Upper lobe of right lung (tissue), 1 donor: ENCODE results near the gene BPIFB1. TPM values are rescaled to one million over a fixed set of nuclear protein-coding genes. Genes with fewer than 3 reads are reported as not detected.

Experiments
- ATAC-seq: fragments of 200-7000 bp; cut with Tn5 transposase; one replicate; pipeline ENCODE4 v1.9.1; 2020; ENCODE audit warnings: mild to moderate bottlenecking, moderate library complexity
- DNase-seq: peaks from one replicate; pipeline ENCODE4 v3.0.0-alpha.2; 2020
- H3K27ac ChIP-seq: fragments of 200-600 bp; one replicate; pipeline ENCODE4 v1.8.0; 2022
- H3K27me3 ChIP-seq: fragments of 200-600 bp; one replicate; pipeline ENCODE4 v1.8.0; 2022; ENCODE audit warnings: mild to moderate bottlenecking
- H3K36me3 ChIP-seq: fragments of 200-600 bp; one replicate; pipeline ENCODE4 v1.8.0; 2022
- H3K4me1 ChIP-seq: fragments of 200-600 bp; one replicate; pipeline ENCODE4 v1.8.0; 2022
- H3K4me3 ChIP-seq: fragments of 200-600 bp; one replicate; pipeline ENCODE4 v1.8.0; 2022; ENCODE audit warnings: mild to moderate bottlenecking
- H3K9me3 ChIP-seq: fragments of 200-600 bp; one replicate; pipeline ENCODE4 v1.8.0; 2022
- CTCF ChIP-seq: fragments of 200-600 bp; IDR thresholded peaks from one replicate; pipeline ENCODE4 v1.8.0; 2022; ENCODE audit warnings: antibody characterized with exemption
- intact Hi-C: fragments of 100-400 bp; cut with DNase I; formaldehyde crosslinking; loops from one replicate; pipeline ENCODE4 v1.11.0; 2022
- total RNA-seq: library from RNA; stranded (reverse); fragmentation: NEBNext Ultra II Directional; extraction: Animal tissue kit (Norgen Biotek cat#: 25700); gene quantifications from one replicate; pipeline ENCODE4 v1.2.1, GENCODE V29; 2021
- donor health status: DM: no; HTN: yes; CAD: no; lungs with severe emphysema.

The BPIFB1 gene
- total RNA-seq, 1 donor from 2014 or later: 0.67 TPM

- DNase-seq (no peak), ATAC-seq (no peak)
- Histone ChIP-seq H3K4me3 (no peak overlapping the region), H3K4me1 (no peaks in the 10 kb centered on the region), H3K27me3 (no peaks in the 10 kb centered on the region), H3K36me3 (no peaks in the 10 kb centered on the region), H3K27ac (no peak overlapping the region), H3K9me3 (no peaks in the 10 kb centered on the region)
- intact Hi-C loops: loop anchor here (10.0 kb wide), 1 partner anchor 401 kb away; no protein-coding TSS in a partner anchor
- no peak for TF ChIP-seq CTCF
Observed at GRCh38 chr20:33306228-33306627, 23.2 kb downstream of the BPIFB1 start.

GRCh38 chr20:33306807-33307206, 23.8 kb downstream of the BPIFB1 start:
- TF ChIP-seq CTCF: no peak

GRCh38 chr20:33308668-33309067, 25.7 kb downstream of the BPIFB1 start:
- intact Hi-C loops: loop anchor here (10.0 kb wide), 1 partner anchor 404 kb away; no protein-coding TSS in a partner anchor

More at GRCh38 chr20:33306807-33307206, 23.8 kb downstream of the BPIFB1 start:
- Histone ChIP-seq H3K27ac (no peak overlapping the region), H3K27me3 (no peaks in the 10 kb centered on the region), H3K4me3 (no peak overlapping the region), H3K9me3 (no peaks in the 10 kb centered on the region), H3K36me3 (no peaks in the 10 kb centered on the region), H3K4me1 (no peaks in the 10 kb centered on the region)
- ATAC-seq (no peak), DNase-seq (no peak)
- intact Hi-C loops: loop anchor here (10.0 kb wide), 1 partner anchor 402 kb away; no protein-coding TSS in a partner anchor

GRCh38 chr20:33309631-33310030, 26.6 kb downstream of the BPIFB1 start:
- no peaks in the 10 kb centered on the region for H3K9me3 ChIP-seq
- ATAC-seq (no peak), DNase-seq (no peak)

More at GRCh38 chr20:33308668-33309067, 25.7 kb downstream of the BPIFB1 start:
- no peak overlapping the region for H3K4me3 ChIP-seq
- no peaks in the 10 kb centered on the region for H3K4me1 ChIP-seq
- no peaks in the 10 kb centered on the region for H3K27me3 ChIP-seq
- DNase-seq (no peak), ATAC-seq (no peak)
- H3K27ac ChIP-seq: no peak overlapping the region
- no peaks in the 10 kb centered on the region for H3K36me3 ChIP-seq
- H3K9me3 ChIP-seq: no peaks in the 10 kb centered on the region
- TF ChIP-seq CTCF: no peak

GRCh38 chr20:33310327-33310899, 27.4 kb downstream of the BPIFB1 start:
- Histone ChIP-seq H3K4me1 (no peaks in the 10 kb centered on the region), H3K9me3 (no peaks in the 10 kb centered on the region), H3K27me3 (no peaks in the 10 kb centered on the region), H3K36me3 (no peaks in the 10 kb centered on the region), H3K4me3 (no peak overlapping the region), H3K27ac (no peak overlapping the region)
- no peak for DNase-seq
- no peak for ATAC-seq
- intact Hi-C loops: no loop called here
- TF ChIP-seq CTCF: no peak

More at GRCh38 chr20:33309631-33310030, 26.6 kb downstream of the BPIFB1 start:
- intact Hi-C loops: loop anchor here (10.0 kb wide), 1 partner anchor 405 kb away; no protein-coding TSS in a partner anchor
- H3K27ac ChIP-seq: no peak overlapping the region
- no peaks in the 10 kb centered on the region for H3K27me3 ChIP-seq
- no peaks in the 10 kb centered on the region for H3K4me1 ChIP-seq
- no peak for TF ChIP-seq CTCF
- H3K36me3 ChIP-seq: no peaks in the 10 kb centered on the region
- no peak overlapping the region for H3K4me3 ChIP-seq
